ENCODE data around the gene DPEP2NB. TPM values are rescaled to one million over a fixed set of nuclear protein-coding genes. Genes with fewer than 3 reads are reported as not detected.

The DPEP2NB gene
- not detected for total RNA-seq

- DNase-seq, result no peak
- Mint-ChIP-seq H3K27ac (peak within 1 kb of the TSS; percentile 31), H3K27me3 (no peaks in the 10 kb centered on the region), H3K4me1 (peaks cover 10% of the 10 kb centered on the region), H3K9me3 (no peaks in the 10 kb centered on the region), H3K36me3 (ENCODE audit: low read depth) (peaks cover 4% of the 10 kb centered on the region), H3K4me3 (no peak within 1 kb of the TSS)
- CTCF ChIA-PET, result interaction anchor here (1.0 to 1.6 kb wide), 4 partner anchors 11 to 23 kb away, joined by 3 to 4 read pairs (median 3); partner anchors contain the start of gene DPEP2
- POLR2A ChIA-PET, result no interaction called here
Observed at GRCh38 chr16:68015681-68016080, at the start of gene DPEP2NB. Gene DPEP2NB (minus strand): TSS chr16:68015911. CDS start chr16:68015770, 141 bp downstream.

DNA sequence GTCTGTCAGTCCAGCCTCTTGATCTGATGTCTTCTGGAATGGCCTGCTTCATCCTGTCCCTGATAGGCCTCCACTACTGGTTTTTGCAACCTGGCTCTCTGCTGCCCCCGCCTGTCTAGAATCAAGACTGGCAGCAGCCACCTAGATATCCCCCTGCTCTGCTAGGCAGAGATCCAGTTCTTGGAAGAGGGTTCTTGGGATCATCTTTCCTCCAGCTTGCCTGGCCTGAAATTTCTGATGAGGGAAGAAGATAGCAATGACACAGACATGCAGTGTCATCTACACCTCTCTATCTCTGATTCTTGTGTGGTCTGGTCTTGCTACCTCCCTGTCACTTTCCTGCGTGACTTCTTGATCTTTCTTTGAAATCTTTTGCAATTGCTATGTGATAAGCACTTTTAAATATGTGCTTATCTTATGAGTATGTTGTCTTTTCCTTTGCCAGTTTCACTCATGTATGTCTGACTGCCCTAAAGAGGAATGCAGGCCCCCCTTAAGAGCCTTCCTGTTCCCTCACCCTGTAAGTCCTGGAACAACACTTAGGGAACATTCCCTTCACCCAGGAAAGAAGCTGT lies 49.2 kb upstream of the DPEP2NB start:
- ChIA-PET CTCF (interaction anchor here (0.6 to 4.7 kb wide), 9 partner anchors 10 to 248 kb away, joined by 3 to 45 read pairs (median 8); partner anchors contain the start of gene NFATC3), POLR2A (interaction anchor here (0.6 kb wide), 1 partner anchor 10 kb away, joined by 4 read pairs; no protein-coding TSS in a partner anchor)
- peak; percentile 81 for DNase-seq
- peaks cover 52% of the 10 kb centered on the region for H3K36me3 Mint-ChIP-seq (ENCODE audit: low read depth)
- no peaks in the 10 kb centered on the region for H3K9me3 Mint-ChIP-seq
- H3K4me3 Mint-ChIP-seq, result no peak overlapping the region
- peaks cover 84% of the 10 kb centered on the region for H3K4me1 Mint-ChIP-seq
- H3K27me3 Mint-ChIP-seq, result no peaks in the 10 kb centered on the region
- peak overlapping the region; percentile 89 for H3K27ac Mint-ChIP-seq

DNA sequence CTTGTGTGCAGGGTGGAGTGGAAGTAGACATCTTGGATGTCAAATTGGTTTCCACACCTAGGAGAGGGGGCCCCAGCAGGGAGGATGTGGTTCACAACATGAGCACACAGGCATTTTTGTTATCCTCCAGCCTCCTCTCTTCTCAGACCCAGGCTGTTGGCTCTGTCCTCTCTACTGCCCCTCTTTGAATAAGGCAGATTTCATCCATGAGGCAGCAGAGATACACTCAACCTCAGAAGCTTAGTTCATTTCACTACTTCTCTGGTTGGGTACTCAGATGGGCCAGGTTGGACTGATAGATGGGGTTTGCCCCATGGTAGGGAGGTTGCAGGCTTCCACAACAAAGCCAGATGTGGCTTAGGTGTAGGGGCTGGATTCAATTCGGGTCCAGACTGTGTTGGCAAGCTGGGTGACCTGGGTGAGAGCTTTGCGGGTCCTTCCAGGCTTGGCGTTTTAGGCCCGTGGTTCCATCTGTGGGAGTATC lies 47.2 kb upstream of the DPEP2NB start:
- peaks cover 85% of the 10 kb centered on the region for H3K4me1 Mint-ChIP-seq
- peak overlapping the region; percentile 85 for H3K27ac Mint-ChIP-seq
- POLR2A ChIA-PET, result interaction anchor here (0.7 kb wide), 1 partner anchor 22 kb away, joined by 3 read pairs; the partner anchor contains the start of gene NFATC3
- peak overlapping the region; percentile 28 for H3K4me3 Mint-ChIP-seq
- no peaks in the 10 kb centered on the region for H3K27me3 Mint-ChIP-seq
- peaks cover 62% of the 10 kb centered on the region for H3K36me3 Mint-ChIP-seq (ENCODE audit: low read depth)
- DNase-seq, result peak; percentile 68
- no peaks in the 10 kb centered on the region for H3K9me3 Mint-ChIP-seq
- CTCF ChIA-PET, result interaction anchor here (0.6 to 4.7 kb wide), 11 partner anchors 8 to 392 kb away, joined by 3 to 45 read pairs (median 5); partner anchors contain the start of gene NFATC3

- CTCF ChIA-PET, result interaction anchor here (0.5 to 3.2 kb wide), 14 partner anchors 9 to 992 kb away, joined by 3 to 14 read pairs (median 3); partner anchors contain the start of gene NFATC3
- H3K9me3 Mint-ChIP-seq, result no peaks in the 10 kb centered on the region
- H3K27me3 Mint-ChIP-seq, result no peaks in the 10 kb centered on the region
- H3K27ac Mint-ChIP-seq, result peak overlapping the region; percentile 85
- H3K4me3 Mint-ChIP-seq, result no peak overlapping the region
- POLR2A ChIA-PET, result interaction anchor here (1.3 kb wide), 1 partner anchor 24 kb away, joined by 3 read pairs; the partner anchor contains the start of gene NFATC3
- DNase-seq, result no peak
- peaks cover 77% of the 10 kb centered on the region for H3K4me1 Mint-ChIP-seq
- H3K36me3 Mint-ChIP-seq (ENCODE audit: low read depth), result peaks cover 58% of the 10 kb centered on the region
Observed at GRCh38 chr16:68061396-68061795, 45.7 kb upstream of the DPEP2NB start.

DNA sequence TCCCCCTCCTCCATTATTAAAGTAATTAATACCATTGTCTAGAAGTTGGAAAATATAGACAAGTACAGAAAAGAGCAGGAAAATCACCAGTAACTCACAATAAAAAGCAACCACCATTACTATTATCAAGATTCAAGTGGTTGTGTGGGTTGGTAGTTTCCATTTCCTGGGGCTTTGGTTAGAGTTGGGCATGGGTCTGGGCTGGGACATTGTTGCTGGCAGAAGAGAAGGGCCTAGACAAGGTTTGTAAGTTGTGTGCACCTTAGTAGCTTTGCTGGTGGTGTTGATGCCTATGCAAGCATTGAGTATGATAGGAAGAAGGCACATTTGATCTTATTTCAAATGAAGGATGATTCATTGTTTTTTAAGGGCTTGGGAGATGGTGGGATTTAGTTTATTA lies 44.1 kb upstream of the DPEP2NB start:
- peak; percentile 41 for DNase-seq
- ChIA-PET POLR2A (no interaction called here), CTCF (interaction anchor here (0.7 to 1.9 kb wide), 5 partner anchors 9 to 243 kb away, joined by 3 to 8 read pairs (median 3); no protein-coding TSS in a partner anchor)
- H3K9me3 Mint-ChIP-seq, result no peaks in the 10 kb centered on the region
- no peaks in the 10 kb centered on the region for H3K27me3 Mint-ChIP-seq
- peak overlapping the region; percentile 61 for H3K27ac Mint-ChIP-seq
- peaks cover 61% of the 10 kb centered on the region for H3K4me1 Mint-ChIP-seq
- no peak overlapping the region for H3K4me3 Mint-ChIP-seq
- peaks cover 61% of the 10 kb centered on the region for H3K36me3 Mint-ChIP-seq (ENCODE audit: low read depth)

GRCh38 chr16:68055395-68055794 lies 39.7 kb upstream of the DPEP2NB start:
- CTCF ChIA-PET, result interaction anchor here (0.9 to 2.2 kb wide), 7 partner anchors 8 to 172 kb away, joined by 3 to 8 read pairs (median 3); no protein-coding TSS in a partner anchor
- Mint-ChIP-seq H3K27me3 (no peaks in the 10 kb centered on the region), H3K36me3 (ENCODE audit: low read depth) (peaks cover 60% of the 10 kb centered on the region), H3K27ac (no peak overlapping the region), H3K4me3 (no peak overlapping the region), H3K9me3 (no peaks in the 10 kb centered on the region), H3K4me1 (peaks cover 22% of the 10 kb centered on the region)
- POLR2A ChIA-PET, result no interaction called here
- no peak for DNase-seq

DNA sequence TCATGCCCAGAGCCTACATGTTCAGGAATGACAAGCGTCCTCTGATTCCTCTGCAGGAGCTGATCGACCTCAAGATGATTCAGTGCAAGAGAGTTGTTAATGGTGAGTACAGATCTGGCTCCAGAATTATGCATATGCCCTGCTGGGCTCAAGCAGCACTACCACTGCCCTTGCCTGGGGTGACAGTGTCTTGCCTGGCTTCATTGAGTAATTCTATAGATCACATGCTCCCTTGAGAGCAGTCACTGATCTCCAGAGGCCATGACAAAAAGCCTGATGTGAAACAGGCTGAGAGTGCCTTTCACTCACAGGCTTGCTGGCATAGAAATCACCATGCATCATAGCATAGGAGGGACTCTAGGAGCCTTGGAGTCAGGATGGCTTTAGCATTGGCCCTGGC lies 33.7 kb upstream of the DPEP2NB start:
- no peak for DNase-seq
- CTCF ChIA-PET, result interaction anchor here (1.2 kb wide), 1 partner anchor 9 kb away, joined by 4 read pairs; no protein-coding TSS in a partner anchor
- H3K9me3 Mint-ChIP-seq, result no peaks in the 10 kb centered on the region
- peaks cover 13% of the 10 kb centered on the region for H3K4me1 Mint-ChIP-seq
- no peak overlapping the region for H3K27ac Mint-ChIP-seq
- no peaks in the 10 kb centered on the region for H3K27me3 Mint-ChIP-seq
- H3K36me3 Mint-ChIP-seq (ENCODE audit: low read depth), result peaks cover 41% of the 10 kb centered on the region
- H3K4me3 Mint-ChIP-seq, result no peak overlapping the region
- POLR2A ChIA-PET, result no interaction called here

DNA sequence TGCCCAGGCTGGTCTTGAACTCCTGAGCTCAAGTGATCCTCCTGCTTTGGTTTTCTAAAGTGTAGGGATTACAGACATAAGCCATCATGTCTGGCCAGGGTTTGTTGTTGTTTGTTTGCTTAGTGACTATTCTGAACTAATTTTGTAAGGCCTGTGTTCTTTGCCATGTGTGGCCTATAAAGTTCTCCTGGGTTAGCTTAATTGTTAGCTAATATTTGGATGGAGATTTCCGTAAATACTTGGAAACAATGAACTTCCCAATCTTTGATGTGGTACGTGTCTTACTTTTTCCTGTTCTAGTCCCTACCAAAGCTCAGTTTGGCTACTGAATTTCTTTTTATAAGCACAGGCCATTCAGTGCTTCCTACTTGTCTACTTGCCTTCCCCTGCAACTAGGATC lies 32.3 kb upstream of the DPEP2NB start:
- POLR2A ChIA-PET, result no interaction called here
- Mint-ChIP-seq H3K4me3 (no peak overlapping the region), H3K27ac (no peak overlapping the region), H3K4me1 (peaks cover 14% of the 10 kb centered on the region), H3K36me3 (ENCODE audit: low read depth) (peaks cover 30% of the 10 kb centered on the region), H3K9me3 (no peaks in the 10 kb centered on the region), H3K27me3 (no peaks in the 10 kb centered on the region)
- no peak for DNase-seq
- CTCF ChIA-PET, result interaction anchor here (0.7 to 1.3 kb wide), 3 partner anchors 12 to 82 kb away, joined by 3 read pairs; partner anchors contain the start of gene NFATC3

DNA sequence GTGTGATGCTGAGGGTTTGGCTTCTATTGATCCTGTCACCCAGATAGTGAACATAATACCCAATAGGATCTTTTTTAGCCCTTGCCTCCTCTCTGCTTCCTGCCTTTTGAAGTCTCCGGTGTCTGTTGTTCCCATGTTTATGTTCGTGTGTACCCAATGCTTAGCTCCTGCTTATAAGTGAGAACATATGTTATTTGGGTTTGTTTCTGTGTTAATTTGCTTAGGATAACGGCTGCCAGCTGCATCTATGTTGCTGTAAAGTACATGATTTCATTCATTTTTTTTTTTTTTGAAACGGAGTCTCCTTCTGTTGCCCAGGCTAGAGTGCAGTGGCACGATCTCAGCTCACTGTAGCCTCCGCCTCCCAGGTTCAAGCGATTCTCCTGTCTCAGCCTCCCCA lies 30.4 kb upstream of the DPEP2NB start:
- Mint-ChIP-seq H3K27ac (peak overlapping the region; percentile 54), H3K4me1 (peaks cover 14% of the 10 kb centered on the region), H3K4me3 (no peak overlapping the region)

DNA sequence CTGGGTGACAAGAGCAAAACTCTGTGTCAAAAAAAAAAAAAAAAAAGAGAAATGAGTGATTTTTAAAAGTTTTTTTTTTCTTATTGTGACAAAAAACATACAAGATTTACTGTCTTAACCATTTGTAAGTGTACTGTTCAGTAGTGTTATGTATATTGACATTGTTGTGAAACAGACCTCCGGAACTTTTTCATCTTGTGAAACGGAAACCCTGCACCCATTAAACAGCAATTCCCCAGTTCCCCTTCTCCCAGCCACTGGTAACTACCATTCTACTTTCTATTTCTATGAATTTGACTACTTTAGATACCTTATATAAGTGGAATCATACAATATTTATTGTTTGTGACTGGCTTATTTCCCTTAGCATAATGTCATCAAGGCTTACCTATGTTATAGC lies 26.1 kb upstream of the DPEP2NB start:
- Mint-ChIP-seq H3K4me1 (peaks cover 33% of the 10 kb centered on the region), H3K27ac (no peak overlapping the region), H3K4me3 (no peak overlapping the region), H3K27me3 (no peaks in the 10 kb centered on the region), H3K36me3 (ENCODE audit: low read depth) (peaks cover 26% of the 10 kb centered on the region), H3K9me3 (no peaks in the 10 kb centered on the region)
- ChIA-PET CTCF (interaction anchor here (0.7 to 2.2 kb wide), 3 partner anchors 12 to 102 kb away, joined by 3 to 8 read pairs (median 7); no protein-coding TSS in a partner anchor), POLR2A (no interaction called here)
- DNase-seq, result no peak

More for the DNA sequence above, 30.4 kb upstream of the DPEP2NB start:
- CTCF ChIA-PET, result no interaction called here
- Mint-ChIP-seq H3K27me3 (no peaks in the 10 kb centered on the region), H3K9me3 (no peaks in the 10 kb centered on the region), H3K36me3 (ENCODE audit: low read depth) (peaks cover 29% of the 10 kb centered on the region)
- POLR2A ChIA-PET, result no interaction called here
- DNase-seq, result no peak

- peak; percentile 92 for DNase-seq
- no peaks in the 10 kb centered on the region for H3K9me3 Mint-ChIP-seq
- peaks cover 27% of the 10 kb centered on the region for H3K36me3 Mint-ChIP-seq (ENCODE audit: low read depth)
- CTCF ChIA-PET, result interaction anchor here (0.5 to 2.2 kb wide), 45 partner anchors 8 to 1435 kb away, joined by 3 to 14 read pairs (median 4); partner anchors contain the start of genes DPEP2, DUS2, RANBP10 and SLC7A6
- peaks cover 30% of the 10 kb centered on the region for H3K4me1 Mint-ChIP-seq
- no peak overlapping the region for H3K4me3 Mint-ChIP-seq
- H3K27ac Mint-ChIP-seq, result peak overlapping the region; percentile 25
- POLR2A ChIA-PET, result no interaction called here
- no peaks in the 10 kb centered on the region for H3K27me3 Mint-ChIP-seq
Observed at GRCh38 chr16:68040506-68041288, 25.0 kb upstream of the DPEP2NB start.

- peaks cover 26% of the 10 kb centered on the region for H3K36me3 Mint-ChIP-seq (ENCODE audit: low read depth)
- peaks cover 34% of the 10 kb centered on the region for H3K4me1 Mint-ChIP-seq
- DNase-seq, result no peak
- CTCF ChIA-PET, result interaction anchor here (1.0 kb wide), 1 partner anchor 11 kb away, joined by 3 read pairs; no protein-coding TSS in a partner anchor
- no peak overlapping the region for H3K4me3 Mint-ChIP-seq
- H3K27ac Mint-ChIP-seq, result peak overlapping the region; percentile 9
- H3K9me3 Mint-ChIP-seq, result no peaks in the 10 kb centered on the region
- H3K27me3 Mint-ChIP-seq, result no peaks in the 10 kb centered on the region
- POLR2A ChIA-PET, result no interaction called here
Observed at GRCh38 chr16:68037841-68038597, 22.3 kb upstream of the DPEP2NB start.
